ENCODE measurements around the gene ATP13A3.
A peak's percentile ranks its signal among the peaks of the same experiment; 100 is the strongest.

ATP13A3 gene

GRCh38 chr3:194373899-194374298, 112.9 kb downstream of the ATP13A3 start:
- TF ChIP-seq GATA3 (IDR thresholded peaks at IDR 0.05; ENCODE audit: low read depth, low read length) (no peak), GATA2 (IDR thresholded peaks at IDR 0.05; ENCODE audit: low read depth, low read length) (no peak)

DNA sequence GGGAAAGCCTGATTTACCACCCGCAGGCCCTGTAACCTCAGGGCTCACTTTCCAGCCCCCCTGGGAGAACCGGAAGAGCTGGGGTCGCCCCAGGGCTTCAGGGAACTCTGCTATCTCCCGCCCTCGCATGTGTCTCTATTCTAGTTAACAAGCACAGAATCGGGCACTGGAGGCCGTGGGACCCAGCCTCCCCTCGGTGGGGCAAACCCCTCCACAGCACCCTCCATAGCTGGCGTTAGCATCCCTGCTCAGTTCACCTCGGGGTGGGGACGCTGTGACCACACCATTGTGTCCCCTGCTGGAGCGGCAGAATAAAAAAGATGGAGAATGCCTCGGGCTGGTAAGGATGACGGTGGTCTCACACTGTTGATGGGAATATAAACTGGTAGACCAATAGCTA, 113.8 kb downstream of the ATP13A3 start:
- no peak for TF ChIP-seq GATA2 (IDR thresholded peaks at IDR 0.05; ENCODE audit: low read depth, low read length)
- TF ChIP-seq GATA3 (IDR thresholded peaks at IDR 0.05; ENCODE audit: low read depth, low read length), result no peak

- TF ChIP-seq GATA3 (IDR thresholded peaks at IDR 0.05; ENCODE audit: low read depth, low read length) (no peak), GATA2 (IDR thresholded peaks at IDR 0.05; ENCODE audit: low read depth, low read length) (no peak)
Measured at GRCh38 chr3:194370753-194371152, 116.0 kb downstream of the ATP13A3 start.

DNA sequence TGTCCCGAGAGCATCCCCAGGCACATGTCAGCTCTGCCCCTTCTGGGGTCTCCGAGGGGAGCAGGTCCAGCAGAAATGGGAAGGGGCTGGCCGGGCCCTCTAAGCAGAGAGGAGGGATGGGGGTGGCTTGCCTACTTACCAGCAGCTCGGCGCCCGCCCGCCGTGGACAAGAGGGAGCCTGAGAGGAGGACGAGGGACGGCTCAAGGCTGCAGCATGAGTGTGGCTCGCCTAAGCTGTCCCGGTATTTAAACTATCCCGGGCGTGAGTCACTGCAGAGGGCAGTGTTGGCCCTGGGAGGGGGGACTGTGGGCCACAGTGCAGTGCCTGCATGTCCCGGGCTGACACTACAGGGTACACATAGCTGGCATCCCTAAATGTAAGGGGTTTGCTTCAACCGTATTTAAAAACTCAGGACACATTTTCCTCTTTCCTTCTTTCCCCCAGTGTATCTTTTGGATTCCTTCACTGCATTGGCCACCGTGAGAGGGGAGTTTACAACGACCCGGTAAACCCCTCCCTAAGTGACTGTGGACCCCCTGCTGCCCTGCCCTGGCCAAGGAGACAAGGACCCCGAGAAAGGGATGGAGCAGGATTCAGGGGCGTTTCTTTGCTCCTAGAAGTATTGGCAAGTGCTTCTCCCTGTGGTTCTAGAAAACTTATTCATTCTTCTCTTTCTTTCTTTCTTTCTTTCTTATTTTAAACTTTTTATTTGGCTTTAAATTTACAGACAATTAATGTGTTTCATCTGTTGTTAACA, 117.1 kb downstream of the ATP13A3 start, which contains the start of gene LRRC15:
Gene LRRC15 (minus strand): TSS at position 222 of the 758 bp plus-strand sequence. CDS start 8,700 bp downstream, outside the sequence.
- no peak for TF ChIP-seq GATA3 (IDR thresholded peaks at IDR 0.05; ENCODE audit: low read depth, low read length)
- no peak for TF ChIP-seq GATA2 (IDR thresholded peaks at IDR 0.05; ENCODE audit: low read depth, low read length)

GRCh38 chr3:194368918-194369317, 117.9 kb downstream of the ATP13A3 start:
- TF ChIP-seq GATA3 (IDR thresholded peaks at IDR 0.05; ENCODE audit: low read depth, low read length) (no peak), GATA2 (IDR thresholded peaks at IDR 0.05; ENCODE audit: low read depth, low read length) (no peak)

DNA sequence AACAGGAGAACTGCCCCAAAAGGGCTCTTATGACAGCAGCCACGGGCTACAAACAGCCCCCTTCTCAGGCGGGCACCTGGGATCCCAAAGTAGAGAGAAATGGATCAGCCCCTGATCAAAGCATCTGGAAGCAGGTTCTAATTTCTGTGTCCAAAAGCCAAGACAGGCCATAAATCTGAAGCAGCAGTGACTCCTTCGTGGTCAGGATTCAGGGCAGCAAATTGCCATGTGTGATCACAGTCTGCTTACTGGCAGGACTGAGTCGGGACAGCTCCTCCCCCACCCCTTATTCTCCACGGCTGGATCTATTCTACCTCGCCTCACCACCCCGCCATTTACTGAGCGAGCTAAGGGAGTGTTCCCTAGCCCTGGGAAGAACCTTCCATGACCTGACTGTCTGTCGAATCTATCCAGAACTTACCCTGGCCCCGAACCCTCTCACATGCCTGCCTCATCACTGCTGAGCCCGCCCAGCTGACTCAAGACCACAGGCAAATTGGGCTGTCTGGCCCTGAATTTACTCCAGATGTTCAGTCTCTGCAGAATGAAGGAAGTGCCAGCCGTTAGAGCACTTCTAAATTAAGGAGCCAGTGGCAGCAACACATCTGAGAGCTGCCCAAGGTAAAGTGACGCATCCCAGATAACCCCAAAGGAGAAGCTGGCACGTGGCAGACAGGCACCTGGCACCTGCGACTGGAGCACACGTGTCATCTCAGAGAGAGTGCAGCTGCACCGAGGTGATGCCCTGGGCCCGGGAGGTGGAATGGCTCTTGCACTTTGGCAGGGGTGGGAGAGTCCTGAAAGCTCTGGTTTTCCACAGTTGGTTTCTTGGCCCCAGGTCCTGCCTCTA, 118.6 kb downstream of the ATP13A3 start:
- TF ChIP-seq GATA2 (IDR thresholded peaks at IDR 0.05; ENCODE audit: low read depth, low read length) (peak; percentile 52; the same call in 1 of the 2 replicates), GATA3 (IDR thresholded peaks at IDR 0.05; ENCODE audit: low read depth, low read length) (no peak)

DNA sequence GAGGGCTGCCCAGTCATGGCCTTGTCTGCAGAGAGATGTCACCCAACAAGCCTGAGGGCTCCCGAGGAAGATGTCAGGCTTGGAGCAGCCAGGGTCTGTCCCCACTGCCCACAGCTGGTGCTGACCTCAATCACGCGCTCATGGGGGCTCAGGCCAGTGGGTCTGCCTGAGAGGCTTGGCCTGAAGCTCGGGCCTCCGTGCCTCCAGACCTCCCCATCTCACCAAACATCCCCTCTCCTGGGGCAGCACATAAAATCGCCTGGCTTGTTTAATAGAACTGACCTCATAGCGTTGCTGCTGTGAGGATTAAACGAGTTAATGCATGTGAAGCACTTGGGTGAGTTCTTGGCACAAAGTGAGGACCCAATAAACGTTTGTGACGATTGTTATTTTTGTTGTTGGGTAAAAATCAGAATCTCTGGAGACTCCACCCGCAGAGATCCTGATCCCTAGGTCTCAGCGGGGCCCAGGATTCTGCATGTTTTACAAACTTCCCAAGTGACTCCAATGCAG, 120.8 kb downstream of the ATP13A3 start:
- TF ChIP-seq GATA2 (IDR thresholded peaks at IDR 0.05; ENCODE audit: low read depth, low read length) (no peak), GATA3 (IDR thresholded peaks at IDR 0.05; ENCODE audit: low read depth, low read length) (no peak)

DNA sequence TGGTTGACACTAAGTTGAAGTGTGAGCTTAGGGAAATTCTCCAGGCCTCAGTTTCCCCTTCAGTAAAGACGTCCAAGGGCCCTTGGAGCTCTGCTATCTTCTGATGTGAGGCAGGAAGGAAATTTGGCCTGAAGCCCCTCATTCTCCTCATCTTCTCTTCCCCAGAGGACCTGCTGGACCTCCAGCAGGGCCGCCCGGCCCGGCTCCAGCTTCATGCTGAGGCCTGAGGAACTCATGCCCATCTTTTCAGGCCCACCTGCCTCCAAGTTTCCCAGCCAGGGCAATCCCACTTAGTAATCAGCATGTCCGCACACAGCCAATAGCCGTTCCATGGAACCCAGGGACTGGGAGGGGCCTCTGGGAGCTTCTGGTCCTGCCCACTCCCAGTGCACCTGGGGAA, 121.3 kb downstream of the ATP13A3 start:
- TF ChIP-seq GATA2 (IDR thresholded peaks at IDR 0.05; ENCODE audit: low read depth, low read length) (no peak), GATA3 (IDR thresholded peaks at IDR 0.05; ENCODE audit: low read depth, low read length) (no peak)

GRCh38 chr3:194364652-194365434, 122.0 kb downstream of the ATP13A3 start:
- TF ChIP-seq GATA2 (IDR thresholded peaks at IDR 0.05; ENCODE audit: low read depth, low read length) (no peak), GATA3 (IDR thresholded peaks at IDR 0.05; ENCODE audit: low read depth, low read length) (no peak)

DNA sequence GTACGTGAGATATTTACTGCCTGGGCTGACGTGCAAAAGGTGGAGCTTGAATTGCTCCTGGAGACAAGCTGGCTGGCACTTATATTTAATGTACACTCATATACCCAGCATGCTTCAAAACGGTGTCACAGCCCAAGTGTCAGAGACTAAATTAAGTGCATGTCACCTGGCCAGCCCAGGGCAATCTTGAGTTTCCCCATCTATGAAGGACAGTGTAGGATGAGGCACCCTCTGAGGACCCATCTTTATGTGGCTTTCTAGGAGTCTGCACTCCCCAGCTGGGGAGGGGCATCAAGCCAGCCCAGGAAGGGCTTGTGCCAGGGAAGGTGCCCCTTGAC, 122.5 kb downstream of the ATP13A3 start:
- no peak for TF ChIP-seq GATA3 (IDR thresholded peaks at IDR 0.05; ENCODE audit: low read depth, low read length)
- TF ChIP-seq GATA2 (IDR thresholded peaks at IDR 0.05; ENCODE audit: low read depth, low read length), result no peak

- no peak for TF ChIP-seq GATA3 (IDR thresholded peaks at IDR 0.05; ENCODE audit: low read depth, low read length)
- TF ChIP-seq GATA2 (IDR thresholded peaks at IDR 0.05; ENCODE audit: low read depth, low read length), result no peak
Measured at GRCh38 chr3:194360568-194360967, 126.2 kb downstream of the ATP13A3 start.

- TF ChIP-seq GATA2 (IDR thresholded peaks at IDR 0.05; ENCODE audit: low read depth, low read length) (no peak), GATA3 (IDR thresholded peaks at IDR 0.05; ENCODE audit: low read depth, low read length) (no peak)
Measured at GRCh38 chr3:194357681-194358080, 129.1 kb downstream of the ATP13A3 start.

GRCh38 chr3:194355379-194355778, 131.4 kb downstream of the ATP13A3 start:
- TF ChIP-seq GATA2 (IDR thresholded peaks at IDR 0.05; ENCODE audit: low read depth, low read length) (no peak), GATA3 (IDR thresholded peaks at IDR 0.05; ENCODE audit: low read depth, low read length) (no peak)

GRCh38 chr3:194354315-194354714, 132.5 kb downstream of the ATP13A3 start:
- TF ChIP-seq GATA3 (IDR thresholded peaks at IDR 0.05; ENCODE audit: low read depth, low read length) (no peak), GATA2 (IDR thresholded peaks at IDR 0.05; ENCODE audit: low read depth, low read length) (no peak)

Measured in SH-SY5Y (cell line).